Measurements from ENCODE around the gene RNU7-1. TPM values are rescaled to one million over a fixed set of nuclear protein-coding genes. Genes with fewer than 3 reads are reported as not detected.
"Not testable (repeated sequence)": the region's sequence is repeated elsewhere in the genome, so short reads cannot be mapped to it uniquely, and the experiment has no call there.

The RNU7-1 gene
- total RNA-seq, 3 donors from 2014 or later: not detected

DNA sequence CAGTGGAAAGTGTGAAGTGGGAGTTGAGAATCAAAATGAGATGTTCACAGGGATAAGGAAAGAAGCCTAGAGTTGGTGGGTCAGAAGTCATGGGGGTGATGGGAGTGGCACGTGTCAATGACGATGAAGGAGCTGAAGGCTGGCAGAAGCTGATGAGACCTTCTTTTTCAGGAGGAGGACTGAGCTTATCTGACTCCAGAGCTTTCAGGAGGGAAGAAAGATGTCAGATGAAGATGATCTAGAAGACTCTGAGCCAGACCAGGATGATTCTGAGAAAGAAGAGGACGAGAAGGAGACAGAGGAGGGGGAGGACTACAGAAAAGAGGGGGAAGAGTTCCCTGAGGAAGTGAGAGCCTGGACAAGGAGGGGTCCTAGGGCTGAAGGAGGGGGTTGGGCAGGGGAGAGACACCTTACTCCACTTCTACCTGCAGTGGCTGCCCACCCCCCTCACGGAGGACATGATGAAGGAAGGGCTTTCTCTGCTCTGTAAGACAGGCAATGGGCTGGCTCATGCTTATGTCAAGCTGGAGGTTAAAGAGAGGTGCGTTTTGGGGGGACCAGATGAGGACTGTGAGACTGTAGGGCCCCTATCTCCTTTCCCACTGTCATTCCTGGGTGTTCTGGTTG, 38.1 kb upstream of the RNU7-1 start:
- DNase-seq (ENCODE audit: low spot score in 2 of 2): no peak
- H3K4me3 ChIP-seq: peak overlapping the region in 2 of 3 donors; percentile 72 to 77
- no peaks in the 10 kb centered on the region for H3K4me1 ChIP-seq
- H3K27ac ChIP-seq: peak overlapping the region; percentile 93 to 94
- no peak for TF ChIP-seq CTCF (IDR thresholded peaks at IDR 0.05)
- TF ChIP-seq POLR2AphosphoS5 (IDR thresholded peaks at IDR 0.05): no peak
- intact Hi-C loops (cut with DNase I; ENCODE audit: low total_unique reads): no loop called here
- no peaks in the 10 kb centered on the region for H3K36me3 ChIP-seq
- H3K9me3 ChIP-seq: no peaks in the 10 kb centered on the region
- H3K27me3 ChIP-seq: no peaks in the 10 kb centered on the region

GRCh38 chr12:6908141-6908540, 35.5 kb upstream of the RNU7-1 start:
- DNase-seq (ENCODE audit: low spot score in 2 of 2); H3K4me1 ChIP-seq; intact Hi-C loops (cut with DNase I; ENCODE audit: low total_unique reads); H3K36me3 ChIP-seq; H3K9me3 ChIP-seq; H3K27me3 ChIP-seq; H3K27ac ChIP-seq; H3K4me3 ChIP-seq: not testable (repeated sequence)

DNA sequence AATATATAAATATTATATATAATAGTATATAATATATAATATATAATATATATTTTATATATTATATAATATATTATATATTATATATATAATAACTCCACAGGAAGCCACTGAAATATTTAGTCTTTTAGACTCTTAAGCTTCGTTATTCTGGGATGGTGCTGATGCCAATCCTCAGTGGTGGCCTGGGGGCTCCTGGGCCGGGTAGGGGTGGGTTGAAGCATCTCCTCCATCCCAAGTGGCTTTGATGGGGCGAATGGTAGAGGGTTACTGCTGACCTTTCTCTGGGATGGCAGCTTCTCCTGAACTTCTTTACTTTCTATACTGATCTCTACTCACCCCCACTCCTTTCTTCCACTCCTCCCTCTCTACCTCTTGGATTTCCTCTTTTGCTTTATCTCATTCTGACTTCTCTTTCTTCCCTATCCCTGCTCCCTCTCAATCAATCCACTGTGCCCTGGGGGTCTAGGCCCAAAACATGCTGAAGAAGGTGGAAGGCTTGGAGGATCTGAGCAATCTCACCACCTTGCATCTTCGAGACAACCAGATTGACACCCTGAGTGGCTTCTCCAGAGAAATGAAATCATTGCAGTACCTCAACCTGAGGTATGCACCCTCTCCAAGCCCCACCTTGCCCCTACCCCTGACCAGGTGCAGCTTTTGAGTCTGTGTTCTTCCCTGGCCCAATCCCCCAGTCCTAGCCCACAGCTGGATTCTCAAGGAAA, 34.0 kb upstream of the RNU7-1 start:
- Histone ChIP-seq H3K4me1 (peaks cover 0 to 5% of the 10 kb centered on the region in 2 donors), H3K36me3 (no peaks in the 10 kb centered on the region), H3K27ac (no peak overlapping the region), H3K4me3 (no peak overlapping the region), H3K27me3 (no peaks in the 10 kb centered on the region), H3K9me3 (no peaks in the 10 kb centered on the region)
- intact Hi-C loops (cut with DNase I; ENCODE audit: low total_unique reads): no loop called here
- DNase-seq (ENCODE audit: low spot score in 2 of 2): no peak
- TF ChIP-seq CTCF (IDR thresholded peaks at IDR 0.05) (no peak), POLR2A (IDR thresholded peaks at IDR 0.05) (no peak), POLR2AphosphoS5 (IDR thresholded peaks at IDR 0.05) (no peak)

GRCh38 chr12:6912164-6912935, 31.3 kb upstream of the RNU7-1 start:
- Histone ChIP-seq H3K4me1 (peaks cover 0 to 5% of the 10 kb centered on the region in 2 donors), H3K9me3 (no peaks in the 10 kb centered on the region), H3K36me3 (no peaks in the 10 kb centered on the region), H3K27me3 (no peaks in the 10 kb centered on the region), H3K4me3 (no peak overlapping the region), H3K27ac (no peak overlapping the region)
- TF ChIP-seq POLR2A (IDR thresholded peaks at IDR 0.05) (no peak), CTCF (IDR thresholded peaks at IDR 0.05) (no peak), POLR2AphosphoS5 (IDR thresholded peaks at IDR 0.05) (no peak)
- intact Hi-C loops (cut with DNase I; ENCODE audit: low total_unique reads): no loop called here
- no peak for DNase-seq (ENCODE audit: low spot score in 2 of 2)

- Histone ChIP-seq H3K4me3 (peak within 1 kb of the TSS; percentile 59 to 87 (median 70)), H3K4me1 (peaks cover 0 to 5% of the 10 kb centered on the region in 2 donors), H3K27me3 (no peaks in the 10 kb centered on the region), H3K27ac (peak within 1 kb of the TSS; percentile 81 to 93), H3K36me3 (no peaks in the 10 kb centered on the region), H3K9me3 (no peaks in the 10 kb centered on the region)
- TF ChIP-seq POLR2AphosphoS5 (IDR thresholded peaks at IDR 0.05) (no peak), POLR2A (IDR thresholded peaks at IDR 0.05) (no peak), CTCF (IDR thresholded peaks at IDR 0.05) (no peak)
- intact Hi-C loops (cut with DNase I; ENCODE audit: low total_unique reads): no loop called here
- no peak for DNase-seq (ENCODE audit: low spot score in 2 of 2)
Measured at GRCh38 chr12:6914246-6914946, 29.2 kb upstream of the RNU7-1 start, which contains the start of gene ENO2. Gene ENO2, plus strand, starts transcription at chr12:6914580. Its CDS starts 1,253 bp downstream, at chr12:6915833.

Data from breast epithelium (tissue), 4 donors.